Karpas-422 (cell line): ENCODE results near the gene DAB2IP. TPM values are rescaled to one million over a fixed set of nuclear protein-coding genes. Genes with fewer than 3 reads are reported as not detected.

ENCODE experiments used
- DNase-seq: peaks from one replicate; pipeline ENCODE4 v3.0.0-alpha.2; 2015
- H2AFZ ChIP-seq: fragments of 200-600 bp; sonication (generic); 2 replicates; pipeline ENCODE4 v1.6.1; 2014; ENCODE audit warnings: antibody characterized with exemption, low read length, mixed read lengths
- H3K27ac ChIP-seq: fragments of 200-600 bp; sonication (generic); 2 replicates; pipeline ENCODE4 v1.5.1; 2014; ENCODE audit warnings: mild to moderate bottlenecking, low read length, moderate library complexity
- H3K27me3 ChIP-seq: fragments of 200-600 bp; sonication (generic); 2 replicates; pipeline ENCODE4 v1.6.1; 2014; ENCODE audit warnings: low read length, mixed read lengths
- H3K36me3 ChIP-seq: fragments of 200-600 bp; sonication (generic); 2 replicates; pipeline ENCODE4 v1.6.1; 2014; ENCODE audit warnings: low read length, mixed read lengths; ENCODE audit not compliant: insufficient read depth
- H3K4me1 ChIP-seq: fragments of 200-600 bp; sonication (generic); 2 replicates; pipeline ENCODE4 v1.6.1; 2014; ENCODE audit warnings: mild to moderate bottlenecking, low read length, mixed read lengths
- H3K4me2 ChIP-seq: fragments of 200-600 bp; sonication (generic); 2 replicates; pipeline ENCODE4 v1.6.1; 2014; ENCODE audit warnings: low read length, low read depth, mild to moderate bottlenecking; ENCODE audit not compliant: poor library complexity, severe bottlenecking
- H3K4me3 ChIP-seq: fragments of 200-600 bp; sonication (generic); 2 replicates; pipeline ENCODE4 v1.5.1; 2014; ENCODE audit warnings: mild to moderate bottlenecking, antibody characterized with exemption, low read length, mixed read lengths
- H3K79me2 ChIP-seq: fragments of 200-600 bp; sonication (generic); 2 replicates; pipeline ENCODE4 v1.6.1; 2014; ENCODE audit warnings: mild to moderate bottlenecking, low read length, mixed read lengths
- H3K9ac ChIP-seq: fragments of 200-600 bp; sonication (generic); 2 replicates; pipeline ENCODE4 v1.6.0; 2014; ENCODE audit warnings: low read length
- H3K9me2 ChIP-seq: fragments of 200-600 bp; sonication (generic), shearing (Covaris generic); replicated peaks from 2 replicates; pipeline ENCODE4 v1.6.0; 2014; ENCODE audit warnings: mild to moderate bottlenecking, low read length, moderate library complexity; ENCODE audit not compliant: insufficient read depth
- H3K9me3 ChIP-seq: fragments of 300-700, 200-600 bp; sonication (generic); 2 replicates; pipeline ENCODE4 v1.6.1; 2014; ENCODE audit warnings: low read length, mixed read lengths
- H4K20me1 ChIP-seq: fragments of 200-600 bp; sonication (generic); 2 replicates; pipeline ENCODE4 v1.6.1; 2014; ENCODE audit warnings: mild to moderate bottlenecking, antibody characterized with exemption, low read length, low read depth; ENCODE audit not compliant: insufficient read depth
- total RNA-seq: library from RNA; depleted of rRNA; stranded (reverse); fragments of >200 nt; shearing (Covaris generic); gene quantifications from 2 replicates; pipeline ENCODE4 v1.2.3, GENCODE V29; 2014; ENCODE audit warnings: low replicate concordance

Gene DAB2IP
- total RNA-seq, 1 experiment from 2014 or later, result 1.3 TPM

- no peak for DNase-seq
- Histone ChIP-seq H3K27me3 (no peaks in the 10 kb centered on the region), H2AFZ (no peak overlapping the region), H3K9me3 (no peaks in the 10 kb centered on the region), H3K27ac (no peak overlapping the region), H3K9ac (no peak overlapping the region), H4K20me1 (no peaks in the 10 kb centered on the region), H3K79me2 (no peaks in the 10 kb centered on the region), H3K9me2 (no peaks in the 10 kb centered on the region), H3K4me2 (no peak overlapping the region), H3K4me1 (no peaks in the 10 kb centered on the region), H3K36me3 (no peaks in the 10 kb centered on the region), H3K4me3 (no peak overlapping the region)
These were observed 62.8 kb downstream of the DAB2IP start for GRCh38 chr9:121714075-121714705.

- Histone ChIP-seq H4K20me1 (no peaks in the 10 kb centered on the region), H3K9me2 (no peaks in the 10 kb centered on the region), H3K79me2 (no peaks in the 10 kb centered on the region), H3K27ac (no peak overlapping the region), H3K27me3 (no peaks in the 10 kb centered on the region), H3K4me1 (no peaks in the 10 kb centered on the region), H3K4me3 (no peak overlapping the region), H3K36me3 (no peaks in the 10 kb centered on the region), H3K4me2 (no peak overlapping the region), H3K9ac (no peak overlapping the region), H3K9me3 (no peaks in the 10 kb centered on the region), H2AFZ (no peak overlapping the region)
- no peak for DNase-seq
These were observed 63.4 kb downstream of the DAB2IP start for GRCh38 chr9:121714873-121715272.

- H3K79me2 ChIP-seq, result no peaks in the 10 kb centered on the region
- no peaks in the 10 kb centered on the region for H3K27me3 ChIP-seq
- no peaks in the 10 kb centered on the region; the same call in 1 of the 2 replicates for H4K20me1 ChIP-seq
- H3K4me2 ChIP-seq, result no peak overlapping the region
- H3K9me2 ChIP-seq, result no peaks in the 10 kb centered on the region
- H3K4me1 ChIP-seq, result no peaks in the 10 kb centered on the region
- H3K9ac ChIP-seq, result no peak overlapping the region
- no peaks in the 10 kb centered on the region for H3K36me3 ChIP-seq
- no peak overlapping the region for H2AFZ ChIP-seq
- DNase-seq, result no peak
- H3K9me3 ChIP-seq, result no peaks in the 10 kb centered on the region
- no peak overlapping the region for H3K4me3 ChIP-seq
- no peak overlapping the region for H3K27ac ChIP-seq
These were observed 65.9 kb downstream of the DAB2IP start for GRCh38 chr9:121717141-121717991.

DNA sequence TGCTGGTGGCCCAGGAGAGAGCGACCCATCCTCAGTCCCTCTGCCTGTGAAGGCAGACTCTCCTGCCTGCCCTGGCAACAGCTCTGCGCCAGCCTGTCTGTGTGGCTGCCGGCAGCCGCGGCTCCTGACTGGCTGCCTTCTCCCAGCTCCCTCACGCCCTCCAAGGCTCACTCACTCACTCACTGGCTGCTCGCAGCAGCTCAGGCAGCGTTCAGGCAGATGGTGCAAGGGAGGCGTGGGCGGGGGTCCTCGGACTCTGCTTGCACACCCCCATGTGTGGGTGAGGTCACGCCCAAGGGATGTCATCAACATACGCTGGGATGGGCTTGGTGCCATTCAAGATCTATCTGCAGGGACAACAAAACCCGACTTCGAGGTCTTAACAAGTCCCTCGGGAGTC lies 66.7 kb downstream of the DAB2IP start:
- H3K79me2 ChIP-seq, result no peaks in the 10 kb centered on the region
- no peaks in the 10 kb centered on the region for H3K9me2 ChIP-seq
- peaks cover 2% of the 10 kb centered on the region for H3K4me1 ChIP-seq
- no peak overlapping the region for H3K4me3 ChIP-seq
- H3K9ac ChIP-seq, result no peak overlapping the region
- H3K27me3 ChIP-seq, result no peaks in the 10 kb centered on the region
- no peak for DNase-seq
- no peaks in the 10 kb centered on the region for H3K36me3 ChIP-seq
- H3K9me3 ChIP-seq, result no peaks in the 10 kb centered on the region
- H4K20me1 ChIP-seq, result no peaks in the 10 kb centered on the region; the same call in 1 of the 2 replicates
- H3K27ac ChIP-seq, result no peak overlapping the region
- H2AFZ ChIP-seq, result no peak overlapping the region
- no peak overlapping the region for H3K4me2 ChIP-seq

DNA sequence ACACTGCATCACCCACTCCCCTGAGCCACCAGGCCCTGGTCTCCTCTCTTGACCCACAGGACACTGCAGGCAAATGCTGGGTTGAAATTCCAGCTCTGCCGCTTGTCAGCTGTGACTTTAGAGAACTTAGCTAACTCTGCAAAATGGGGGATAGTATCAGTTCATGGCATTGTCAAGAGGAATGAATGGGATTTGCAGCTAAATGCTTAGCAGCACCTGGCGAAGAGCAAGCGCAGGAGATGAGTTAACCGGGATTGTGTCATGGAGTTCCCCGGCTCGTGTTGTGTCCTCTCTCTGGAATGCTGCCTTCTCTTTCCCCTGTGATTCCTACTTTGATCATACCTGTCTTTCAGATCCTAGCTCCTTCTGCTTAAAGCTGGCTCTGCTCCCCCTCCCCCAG lies 67.1 kb downstream of the DAB2IP start:
- Histone ChIP-seq H2AFZ (no peak overlapping the region), H3K27ac (no peak overlapping the region), H3K27me3 (no peaks in the 10 kb centered on the region), H3K4me1 (peaks cover 6% of the 10 kb centered on the region), H3K79me2 (no peaks in the 10 kb centered on the region), H4K20me1 (no peaks in the 10 kb centered on the region; the same call in 1 of the 2 replicates), H3K36me3 (no peaks in the 10 kb centered on the region), H3K9me3 (no peaks in the 10 kb centered on the region), H3K4me3 (no peak overlapping the region), H3K4me2 (no peak overlapping the region), H3K9ac (no peak overlapping the region), H3K9me2 (no peaks in the 10 kb centered on the region)
- no peak for DNase-seq

- Histone ChIP-seq H4K20me1 (no peaks in the 10 kb centered on the region; the same call in 1 of the 2 replicates), H3K9ac (no peak overlapping the region), H3K27ac (no peak overlapping the region), H3K79me2 (no peaks in the 10 kb centered on the region), H3K9me3 (no peaks in the 10 kb centered on the region), H3K9me2 (no peaks in the 10 kb centered on the region), H3K4me3 (no peak overlapping the region), H3K4me2 (no peak overlapping the region), H3K4me1 (peaks cover 6% of the 10 kb centered on the region), H2AFZ (no peak overlapping the region), H3K27me3 (no peaks in the 10 kb centered on the region), H3K36me3 (no peaks in the 10 kb centered on the region)
- DNase-seq, result no peak
These were observed 69.0 kb downstream of the DAB2IP start for GRCh38 chr9:121720311-121721057.

GRCh38 chr9:121721058-121721350 lies 69.6 kb downstream of the DAB2IP start:
- Histone ChIP-seq H3K4me3 (no peak overlapping the region), H3K9me3 (no peaks in the 10 kb centered on the region), H3K9me2 (no peaks in the 10 kb centered on the region), H4K20me1 (no peaks in the 10 kb centered on the region; the same call in 1 of the 2 replicates), H3K9ac (no peak overlapping the region), H3K36me3 (no peaks in the 10 kb centered on the region), H3K27ac (no peak overlapping the region), H3K4me2 (no peak overlapping the region), H3K4me1 (peaks cover 6% of the 10 kb centered on the region), H3K27me3 (no peaks in the 10 kb centered on the region), H3K79me2 (no peaks in the 10 kb centered on the region), H2AFZ (no peak overlapping the region)
- DNase-seq, result no peak

GRCh38 chr9:121721770-121722169 lies 70.3 kb downstream of the DAB2IP start:
- Histone ChIP-seq H2AFZ (no peak overlapping the region), H3K9ac (no peak overlapping the region), H3K36me3 (no peaks in the 10 kb centered on the region), H3K27ac (no peak overlapping the region), H3K9me3 (no peaks in the 10 kb centered on the region), H4K20me1 (no peaks in the 10 kb centered on the region; the same call in 1 of the 2 replicates), H3K4me1 (peaks cover 6% of the 10 kb centered on the region), H3K27me3 (no peaks in the 10 kb centered on the region), H3K79me2 (no peaks in the 10 kb centered on the region), H3K4me3 (no peak overlapping the region), H3K4me2 (no peak overlapping the region), H3K9me2 (no peaks in the 10 kb centered on the region)
- no peak for DNase-seq
